OCI-LY3 (cell line): Measurements from ENCODE around the gene LACTBL1.

Source experiments
- EZH2phosphoT487 ChIP-seq: fragments of 200-600 bp; shearing (Covaris generic); IDR thresholded peaks from 2 replicates; pipeline ENCODE4 v1.6.1; 2018; ENCODE audit warnings: antibody characterized with exemption, mixed run types, low read depth
- TF ChIP-seq, protein P1 (sequence below): fragments of 200-600, 300-600 bp; sonication (generic); IDR thresholded peaks from 2 replicates; pipeline ENCODE4 v1.5.1; 2014; ENCODE audit warnings: antibody characterized with exemption, low read length, low read depth

DNA sequence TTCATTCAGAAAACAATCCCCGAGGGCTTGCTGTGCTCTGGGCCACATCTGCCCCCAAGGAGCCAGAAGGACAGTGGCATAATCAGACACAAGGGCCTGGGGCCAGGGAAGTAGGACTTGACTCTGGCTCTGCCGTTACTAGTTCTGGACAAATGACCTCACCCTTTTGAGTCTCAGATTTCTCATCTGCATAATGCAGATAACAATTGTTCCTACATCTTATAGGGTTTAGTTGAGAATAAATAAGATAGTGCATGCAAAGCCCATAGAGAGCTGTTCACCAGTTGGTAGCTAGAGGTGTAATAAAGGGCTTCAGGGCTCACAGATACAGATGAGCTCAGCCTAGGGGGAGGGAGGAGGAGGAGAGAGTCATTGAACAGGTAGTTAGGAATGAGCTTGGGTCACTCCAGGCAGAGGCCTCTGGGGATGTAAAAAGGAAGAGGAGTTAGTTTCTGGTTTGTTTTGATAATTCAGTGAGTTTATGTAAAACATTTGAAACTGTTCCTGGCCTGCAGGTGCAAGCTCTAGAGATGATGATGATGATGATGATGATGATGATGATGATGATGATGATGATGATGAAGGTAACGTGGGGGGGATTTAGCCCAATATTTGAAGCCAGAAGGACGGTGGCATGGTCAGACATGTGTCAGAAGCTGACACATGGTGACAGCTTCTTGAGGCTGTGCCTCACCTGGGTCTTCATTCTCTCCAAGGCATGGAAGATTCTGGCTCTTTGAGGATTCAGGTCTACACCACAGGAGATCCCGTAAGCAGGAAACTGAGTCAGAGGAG is 858 bp downstream of the LACTBL1 start:
- TF ChIP-seq, protein P1, sequence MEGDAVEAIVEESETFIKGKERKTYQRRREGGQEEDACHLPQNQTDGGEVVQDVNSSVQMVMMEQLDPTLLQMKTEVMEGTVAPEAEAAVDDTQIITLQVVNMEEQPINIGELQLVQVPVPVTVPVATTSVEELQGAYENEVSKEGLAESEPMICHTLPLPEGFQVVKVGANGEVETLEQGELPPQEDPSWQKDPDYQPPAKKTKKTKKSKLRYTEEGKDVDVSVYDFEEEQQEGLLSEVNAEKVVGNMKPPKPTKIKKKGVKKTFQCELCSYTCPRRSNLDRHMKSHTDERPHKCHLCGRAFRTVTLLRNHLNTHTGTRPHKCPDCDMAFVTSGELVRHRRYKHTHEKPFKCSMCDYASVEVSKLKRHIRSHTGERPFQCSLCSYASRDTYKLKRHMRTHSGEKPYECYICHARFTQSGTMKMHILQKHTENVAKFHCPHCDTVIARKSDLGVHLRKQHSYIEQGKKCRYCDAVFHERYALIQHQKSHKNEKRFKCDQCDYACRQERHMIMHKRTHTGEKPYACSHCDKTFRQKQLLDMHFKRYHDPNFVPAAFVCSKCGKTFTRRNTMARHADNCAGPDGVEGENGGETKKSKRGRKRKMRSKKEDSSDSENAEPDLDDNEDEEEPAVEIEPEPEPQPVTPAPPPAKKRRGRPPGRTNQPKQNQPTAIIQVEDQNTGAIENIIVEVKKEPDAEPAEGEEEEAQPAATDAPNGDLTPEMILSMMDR = no peak
- TF ChIP-seq EZH2phosphoT487 = no peak
